Astrocyte of the spinal cord (primary cell): ENCODE results near the gene GPLD1.

Experiments
- DNase-seq: peaks from one replicate; pipeline ENCODE4 v3.0.0; 2011; ENCODE audit warnings: low read depth, low spot score
- H3K4me3 ChIP-seq: 2 replicates; pipeline ENCODE4 v1.5.1; 2011; ENCODE audit warnings: low read depth, mild to moderate bottlenecking, low read length, moderate library complexity
- in situ Hi-C: cut with HindIII; loops from 2 replicates; pipeline ENCODE4 v1.10.0; 2017; ENCODE audit warnings: low sequenced_read_pairs
- TF ChIP-seq, protein P1 (sequence below): IDR thresholded peaks from 2 replicates; pipeline ENCODE4 v1.5.1; 2012; ENCODE audit warnings: low read depth, mild to moderate bottlenecking, low read length, inconsistent platforms

GPLD1 gene

DNA sequence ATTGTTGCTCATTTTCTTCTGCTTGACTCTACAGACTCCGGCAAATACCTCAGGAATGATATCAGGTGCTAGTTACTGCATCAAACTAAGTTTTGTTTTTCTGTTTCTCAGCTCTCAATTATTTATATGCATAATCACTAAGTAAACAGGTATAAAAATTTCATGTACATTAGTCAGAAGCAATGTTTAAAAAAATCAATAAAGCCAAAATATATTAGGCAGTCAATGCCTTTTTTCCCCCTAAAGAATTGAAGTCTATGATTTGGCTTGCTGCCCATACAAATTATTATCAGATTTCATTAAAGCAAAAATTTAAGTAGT lies 107.2 kb downstream of the GPLD1 start:
- in situ Hi-C loops: no loop called here
- DNase-seq: no peak
- TF ChIP-seq, protein P1, sequence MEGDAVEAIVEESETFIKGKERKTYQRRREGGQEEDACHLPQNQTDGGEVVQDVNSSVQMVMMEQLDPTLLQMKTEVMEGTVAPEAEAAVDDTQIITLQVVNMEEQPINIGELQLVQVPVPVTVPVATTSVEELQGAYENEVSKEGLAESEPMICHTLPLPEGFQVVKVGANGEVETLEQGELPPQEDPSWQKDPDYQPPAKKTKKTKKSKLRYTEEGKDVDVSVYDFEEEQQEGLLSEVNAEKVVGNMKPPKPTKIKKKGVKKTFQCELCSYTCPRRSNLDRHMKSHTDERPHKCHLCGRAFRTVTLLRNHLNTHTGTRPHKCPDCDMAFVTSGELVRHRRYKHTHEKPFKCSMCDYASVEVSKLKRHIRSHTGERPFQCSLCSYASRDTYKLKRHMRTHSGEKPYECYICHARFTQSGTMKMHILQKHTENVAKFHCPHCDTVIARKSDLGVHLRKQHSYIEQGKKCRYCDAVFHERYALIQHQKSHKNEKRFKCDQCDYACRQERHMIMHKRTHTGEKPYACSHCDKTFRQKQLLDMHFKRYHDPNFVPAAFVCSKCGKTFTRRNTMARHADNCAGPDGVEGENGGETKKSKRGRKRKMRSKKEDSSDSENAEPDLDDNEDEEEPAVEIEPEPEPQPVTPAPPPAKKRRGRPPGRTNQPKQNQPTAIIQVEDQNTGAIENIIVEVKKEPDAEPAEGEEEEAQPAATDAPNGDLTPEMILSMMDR: no peak
- H3K4me3 ChIP-seq: no peak overlapping the region

DNA sequence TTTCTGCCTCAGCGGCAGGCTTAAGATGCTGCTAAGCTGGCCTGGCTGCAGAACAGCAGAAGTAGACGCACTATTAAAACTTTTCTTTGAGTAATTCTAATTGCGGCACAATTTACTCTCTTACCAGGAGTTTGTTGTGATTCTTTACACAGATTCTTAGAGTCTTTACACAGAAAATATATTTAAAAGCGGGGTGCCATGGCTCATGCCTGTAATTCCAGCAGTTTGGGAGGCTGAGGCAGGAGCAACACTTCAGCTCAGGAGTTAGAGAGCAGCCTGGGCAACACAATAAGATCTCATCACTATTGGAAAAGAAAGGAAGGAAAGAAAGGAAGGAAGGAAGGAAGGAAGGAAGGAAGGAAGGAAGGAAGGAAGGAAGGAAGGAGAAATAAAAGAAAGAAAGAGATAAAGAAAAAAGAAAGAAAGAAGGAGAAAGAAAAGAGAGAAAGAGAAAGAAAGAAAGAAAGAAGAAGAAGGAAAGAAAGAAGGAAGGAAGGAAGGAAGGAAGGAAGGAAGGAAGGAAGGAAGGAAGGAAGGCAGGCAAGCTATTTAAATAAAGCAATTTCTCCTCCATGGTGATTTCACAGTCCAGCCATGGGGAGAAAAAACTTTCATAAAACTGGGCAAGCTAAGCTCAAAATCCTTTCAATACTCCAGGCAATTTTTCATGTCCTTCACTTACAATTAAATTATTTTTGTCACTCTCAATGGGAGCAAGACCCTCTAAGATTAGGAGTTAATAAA lies 107.7 kb downstream of the GPLD1 start:
- in situ Hi-C loops: no loop called here
- no peak overlapping the region for H3K4me3 ChIP-seq
- no peak for DNase-seq
- TF ChIP-seq, protein P1: no peak

DNA sequence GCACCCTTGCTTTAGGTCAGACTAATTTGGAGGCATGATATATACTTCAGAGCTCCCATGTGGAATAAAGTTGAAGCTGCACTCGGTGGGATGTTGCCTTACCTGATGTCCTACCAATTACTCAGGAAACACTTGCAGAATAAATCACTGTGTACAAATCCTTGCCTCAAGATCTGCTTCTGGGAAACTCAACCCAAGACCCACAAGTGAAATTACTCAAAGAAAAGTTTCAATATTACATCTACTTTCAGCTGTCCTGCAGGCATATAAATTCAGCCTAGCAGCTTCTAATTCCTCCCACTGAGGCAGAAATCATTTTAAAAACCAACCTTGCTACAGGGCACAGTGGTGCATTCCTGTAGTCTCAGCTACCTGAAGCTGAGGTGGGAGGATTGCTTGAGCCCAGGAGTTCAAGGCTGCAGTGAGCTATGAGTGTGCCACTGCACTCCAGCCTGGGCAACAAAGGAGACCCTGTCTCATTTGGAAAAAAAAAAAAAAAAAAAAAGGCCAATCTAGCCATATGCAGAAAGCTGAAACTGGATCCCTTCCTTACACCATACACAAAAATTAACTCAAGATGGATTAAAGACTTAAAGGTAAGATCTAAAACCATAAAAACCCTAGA lies 110.8 kb downstream of the GPLD1 start:
- H3K4me3 ChIP-seq: no peak overlapping the region
- TF ChIP-seq, protein P1: no peak
- in situ Hi-C loops: no loop called here
- no peak for DNase-seq
